IMR-90 (cell line): ENCODE results near the gene DCAF15. TPM values are rescaled to one million over a fixed set of nuclear protein-coding genes. Genes with fewer than 3 reads are reported as not detected.

Source experiments
- ATAC-seq: fragments of 200-7000 bp; cut with Tn5 transposase; 2 replicates; pipeline ENCODE4 v1.9.1; 2020; ENCODE audit warnings: low read depth, mild to moderate bottlenecking, moderate library complexity
- BruUV-seq: library from RNA; stranded (reverse); fragments of 400-500 nt; replicated peaks from 2 replicates; lab custom pipeline; 2021; lab: Mats Ljungman, UMichigan
- CTCF ChIA-PET: fragments of 300-600 bp; formaldehyde crosslinking; extraction: SDS; loops from one replicate; lab custom pipeline; 2021; ENCODE audit warnings: antibody characterized with exemption; lab: Yijun Ruan, JAX
- POLR2A ChIA-PET: fragments of 300-600 bp; sonication (Branson Sonifier 250); formaldehyde crosslinking; loops from one replicate; lab custom pipeline; 2022; ENCODE audit warnings: antibody characterized with exemption; ENCODE audit not compliant: unreplicated experiment; lab: Charles Lee
- DNase-seq: peaks from one replicate; pipeline ENCODE4 v3.0.0; 2013
- H2AFZ ChIP-seq: replicated peaks from 2 replicates; pipeline ENCODE3; 2013; ENCODE audit warnings: low read length, mild to moderate bottlenecking; ENCODE audit not compliant: poor library complexity
- H2AK5ac ChIP-seq: 2 replicates; pipeline ENCODE4 v1.6.1; 2013; ENCODE audit warnings: low read depth, low read length, inconsistent platforms
- H2AK9ac ChIP-seq: replicated peaks from 2 replicates; pipeline ENCODE3; 2013; ENCODE audit warnings: mild to moderate bottlenecking, low read depth, low read length, moderate library complexity; ENCODE audit not compliant: poor library complexity
- H2BK120ac ChIP-seq: 2 replicates; pipeline ENCODE4 v1.6.1; 2013; ENCODE audit warnings: low read depth, low read length, inconsistent platforms
- H2BK15ac ChIP-seq: 3 replicates; pipeline ENCODE4 v1.6.1; 2013; ENCODE audit warnings: low read depth, low read length, inconsistent platforms
- H2BK20ac ChIP-seq: 2 replicates; pipeline ENCODE4 v1.6.1; 2013; ENCODE audit warnings: low read depth, mild to moderate bottlenecking, inconsistent platforms, low read length, moderate library complexity
- H2BK5ac ChIP-seq: 2 replicates; pipeline ENCODE4 v1.6.1; 2013; ENCODE audit warnings: mild to moderate bottlenecking, low read depth, low read length, inconsistent platforms; ENCODE audit not compliant: poor library complexity, severe bottlenecking
- H3K14ac ChIP-seq: replicated peaks from 2 replicates; pipeline ENCODE4 v1.6.1; 2013; ENCODE audit warnings: low read depth, low read length, inconsistent platforms
- H3K18ac ChIP-seq: 2 replicates; pipeline ENCODE4 v1.6.1; 2013; ENCODE audit warnings: low read depth, low read length, control low read depth
- H3K23ac ChIP-seq: 2 replicates; pipeline ENCODE4 v1.6.1; 2013; ENCODE audit warnings: low read depth, low read length, inconsistent platforms
- H3K27ac ChIP-seq: 2 replicates; pipeline ENCODE4 v1.5.1; 2013; ENCODE audit warnings: mild to moderate bottlenecking, control low read depth, low read length; ENCODE audit not compliant: insufficient read depth
- H3K27me3 ChIP-seq: 2 replicates; pipeline ENCODE4 v1.6.1; 2013; ENCODE audit warnings: low read length; ENCODE audit not compliant: control insufficient read depth, insufficient read depth
- H3K36me3 ChIP-seq: 2 replicates; pipeline ENCODE4 v1.6.1; 2013; ENCODE audit warnings: low read length, mixed read lengths; ENCODE audit not compliant: control insufficient read depth, insufficient read depth
- H3K4ac ChIP-seq: 2 replicates; pipeline ENCODE4 v1.6.1; 2013; ENCODE audit warnings: low read depth, low read length, inconsistent platforms
- H3K4me1 ChIP-seq: 2 replicates; pipeline ENCODE4 v1.6.1; 2013; ENCODE audit warnings: low read length, mixed read lengths; ENCODE audit not compliant: control insufficient read depth, insufficient read depth
- H3K4me2 ChIP-seq: 2 replicates; pipeline ENCODE4 v1.6.1; 2013; ENCODE audit warnings: low read depth, mild to moderate bottlenecking, control low read depth, low read length, moderate library complexity
- H3K4me3 ChIP-seq: 2 replicates; pipeline ENCODE4 v1.5.1; 2013; ENCODE audit warnings: low read depth, mild to moderate bottlenecking, control low read depth, low read length, moderate library complexity; ENCODE audit not compliant: insufficient read depth
- H3K56ac ChIP-seq: 2 replicates; pipeline ENCODE4 v1.6.1; 2013; ENCODE audit warnings: low read length, inconsistent platforms; ENCODE audit not compliant: insufficient read depth; ENCODE audit errors: extremely low read depth
- H3K79me1 ChIP-seq, 2 experiments: 2 replicates each; pipeline ENCODE4 v1.6.1; 2013; ENCODE audit warnings: low read length in 2 of 2, inconsistent platforms in 1 of 2, low read depth in 1 of 2
- H3K9ac ChIP-seq: 2 replicates; pipeline ENCODE4 v1.6.1; 2013; ENCODE audit warnings: low read depth, low read length, control low read depth
- H3K9me1 ChIP-seq: 2 replicates; pipeline ENCODE4 v1.6.1; 2013; ENCODE audit warnings: low read length, inconsistent platforms; ENCODE audit not compliant: insufficient read depth
- H3K9me3 ChIP-seq: 2 replicates; pipeline ENCODE4 v1.6.1; 2013; ENCODE audit warnings: low read length; ENCODE audit not compliant: control insufficient read depth, insufficient read depth
- H4K20me1 ChIP-seq: 2 replicates; pipeline ENCODE4 v1.6.1; 2013; ENCODE audit warnings: low read length, inconsistent platforms; ENCODE audit not compliant: insufficient read depth
- H4K5ac ChIP-seq: 2 replicates; pipeline ENCODE4 v1.6.1; 2013; ENCODE audit warnings: mild to moderate bottlenecking, low read depth, low read length, control low read depth
- H4K8ac ChIP-seq, 2 experiments: 2 replicates each; pipeline ENCODE4 v1.6.1; 2013; ENCODE audit warnings: low read depth in 2 of 2, low read length in 2 of 2, control low read depth in 1 of 2, inconsistent platforms in 1 of 2
- H4K91ac ChIP-seq: 2 replicates; pipeline ENCODE4 v1.6.1; 2013; ENCODE audit warnings: low read depth, low read length, inconsistent platforms; ENCODE audit not compliant: insufficient read depth
- BHLHE40 ChIP-seq: fragments of 150-350 bp; IDR thresholded peaks from 2 replicates; pipeline ENCODE4 v1.6.1; 2016; ENCODE audit warnings: mild to moderate bottlenecking, low read depth, low read length
- CEBPB ChIP-seq: IDR thresholded peaks from 2 replicates; pipeline ENCODE4 v1.6.1; 2012; ENCODE audit warnings: low read depth, low read length, improper control_type of control experiment
- FOS ChIP-seq: fragments of 150-350 bp; IDR thresholded peaks from 2 replicates; pipeline ENCODE4 v1.6.1; 2016; ENCODE audit warnings: low read depth, low read length
- MAZ ChIP-seq: IDR thresholded peaks from 2 replicates; pipeline ENCODE4 v1.6.1; 2012; ENCODE audit warnings: low read depth, mild to moderate bottlenecking, low read length, improper control_type of control experiment, moderate library complexity, borderline replicate concordance
- MXI1 ChIP-seq: IDR thresholded peaks from 2 replicates; pipeline ENCODE4 v1.6.1; 2012; ENCODE audit warnings: low read depth, mild to moderate bottlenecking, low read length, moderate library complexity, borderline replicate concordance
- NFE2L2 ChIP-seq: fragments of 150-350 bp; IDR thresholded peaks from 2 replicates; pipeline ENCODE4 v1.6.1; 2016; ENCODE audit warnings: low read depth, mild to moderate bottlenecking, low read length
- POLR2A ChIP-seq: IDR thresholded peaks from 2 replicates; pipeline ENCODE4 v1.6.1; 2012; ENCODE audit warnings: mild to moderate bottlenecking, low read depth, low read length
- RCOR1 ChIP-seq: IDR thresholded peaks from 2 replicates; pipeline ENCODE4 v1.6.1; 2012; ENCODE audit warnings: mild to moderate bottlenecking, low read length, improper control_type of control experiment; ENCODE audit not compliant: insufficient replicate concordance
- RFX5 ChIP-seq: IDR thresholded peaks from 2 replicates; pipeline ENCODE4 v1.8.0; 2012; ENCODE audit warnings: low read depth, mild to moderate bottlenecking, low read length, moderate library complexity
- WGBS, 2 experiments: methylation state at CpG; one replicate each; pipeline versions ENCODE4 v1.1.5 to v1.1.7; 2013; ENCODE audit warnings: missing lambda C conversion rate in 2 of 2; ENCODE audit not compliant: insufficient read length in 1 of 2; ENCODE audit errors: extremely low coverage in 2 of 2; 5-methylcytosine and 5-hydroxymethylcytosine counted together
- dilution Hi-C: fragments of 300-500 bp; cut with HindIII; formaldehyde crosslinking; loops from one replicate; pipeline ENCODE4 v1.14.3; 2018; ENCODE audit warnings: low sequenced_read_pairs; ENCODE audit not compliant: unreplicated experiment
- in situ Hi-C: fragments of 300-500 bp; cut with MboI; formaldehyde crosslinking; loops from 3 replicates; pipeline ENCODE4 v1.14.3; 2019; ENCODE audit warnings: low sequenced_read_pairs, inconsistent platforms, mixed read lengths
- intact Hi-C: fragments of 100-400 bp; cut with micrococcal nuclease; formaldehyde crosslinking; loops from 2 replicates; pipeline ENCODE4 v1.10.0; 2022
- polyA plus RNA-seq, 3 experiments: library from polyadenylated mRNA; depleted of rRNA; stranded (reverse); fragments of >200 nt; gene quantifications; 2 replicates each; pipeline ENCODE4 v1.2.3, GENCODE V29; 2012; ENCODE audit warnings: low replicate concordance in 1 of 3
- total RNA-seq: library from RNA; depleted of rRNA; stranded (reverse); fragments of >200 nt; gene quantifications from 2 replicates; pipeline ENCODE4 v1.2.3, GENCODE V29; 2012

Gene DCAF15
- total and polyA plus RNA-seq, 2 of the 4 experiments (the other 2 are of a cell fraction) = 6.8 to 31.0 TPM

DNA sequence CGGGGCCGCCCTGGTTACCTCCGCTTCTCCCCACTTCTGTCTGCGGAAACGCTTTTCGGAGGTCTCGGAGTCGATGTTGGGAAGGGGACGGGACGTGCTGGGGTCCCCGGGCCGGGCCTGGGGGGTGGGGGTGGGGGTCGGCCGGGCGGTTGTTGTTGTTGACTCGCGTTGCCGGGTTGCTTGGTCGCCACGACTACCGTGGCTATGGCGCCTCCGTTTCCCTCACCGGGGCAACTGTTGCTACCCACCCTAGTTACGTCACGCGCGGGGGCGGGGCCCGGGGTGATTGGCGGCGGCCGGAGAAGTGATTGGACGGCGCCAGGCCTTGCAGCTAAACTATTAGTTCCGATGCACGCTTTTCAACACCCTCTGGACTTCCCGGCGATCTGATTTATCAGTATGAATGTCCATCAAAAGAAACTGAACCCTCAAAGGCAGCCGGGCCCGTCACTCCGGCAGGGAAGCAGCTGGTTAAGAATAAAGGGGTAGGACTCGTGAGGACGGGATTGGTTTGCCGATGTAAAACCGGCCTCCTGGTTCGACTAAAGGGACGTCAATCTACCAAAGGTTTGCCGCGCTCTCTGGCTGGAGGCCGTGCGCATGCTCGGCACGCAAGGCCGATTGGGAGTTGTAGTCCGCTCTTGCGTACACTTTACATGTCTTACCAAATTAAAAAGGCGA, 53.9 kb downstream of the DCAF15 start, which contains the start of gene RFX1 (continued):
- peak; percentile 92; the same call in 1 of the 2 replicates for TF ChIP-seq MAZ
- peak; percentile 97 for TF ChIP-seq FOS

- Histone ChIP-seq H4K91ac (peak overlapping the region; percentile 78), H2BK15ac (peak overlapping the region; percentile 61; the same call in 1 of the 3 replicates), H3K4me2 (peak overlapping the region; percentile 49), H4K8ac (peak overlapping the region; percentile 62 to 97), H3K18ac (peak overlapping the region; percentile 54; the same call in 1 of the 2 replicates), H3K14ac (peak overlapping the region; percentile 84), H3K4ac (peak overlapping the region; percentile 90), H2BK120ac (peak overlapping the region; percentile 75), H4K5ac (peak overlapping the region; percentile 51), H2AK9ac (peak overlapping the region; percentile 95), H3K4me1 (peaks cover 4% of the 10 kb centered on the region; the same call in 1 of the 2 replicates), H4K20me1 (peaks cover 9% of the 10 kb centered on the region), H3K79me1 (peaks cover 0 to 21% of the 10 kb centered on the region in 2 experiments; a peak in 3 of 4 replicates), H2AK5ac (peak overlapping the region; percentile 91), H2BK5ac (peak overlapping the region; percentile 81), H3K9me3 (no peaks in the 10 kb centered on the region), H3K9ac (peak overlapping the region; percentile 51), H3K9me1 (peaks cover 5% of the 10 kb centered on the region; the same call in 1 of the 2 replicates), H3K27ac (peak overlapping the region; percentile 74), H3K23ac (peak overlapping the region; percentile 83), H2BK20ac (peak overlapping the region; percentile 34; the same call in 1 of the 2 replicates), H3K4me3 (peak overlapping the region; percentile 54), H2AFZ (peak overlapping the region; percentile 98), H3K56ac (0 out of 2 replicates have a peak overlapping the region, but pooled peaks have one; percentile 54), H3K27me3 (no peaks in the 10 kb centered on the region), H3K36me3 (no peaks in the 10 kb centered on the region)
- ATAC-seq (peak; percentile 40), DNase-seq (no peak)
- dilution Hi-C loops = no loop called here
- TF ChIP-seq RCOR1 = peak; percentile 82
- TF ChIP-seq CEBPB = no peak
- peak; percentile 70 for TF ChIP-seq MAZ
- no peak for TF ChIP-seq NFE2L2
- TF ChIP-seq RFX5 = no peak
- TF ChIP-seq BHLHE40 = 0 out of 2 replicates have a peak, but pooled peaks have one; percentile 41
- TF ChIP-seq POLR2A = peak; percentile 73
- 0 out of 2 replicates have a peak, but pooled peaks have one; percentile 14 for TF ChIP-seq MXI1
- no TSS peak for BruUV-seq
- in situ Hi-C loops = no loop called here
- ChIA-PET POLR2A (interaction anchor here (0.7 kb wide), 1 partner anchor 12 kb away, joined by 4 read pairs; no protein-coding TSS in a partner anchor), CTCF (no interaction called here)
- WGBS, 2 experiments = 0% methylated on average over 4 of the region's 56 CpGs; no CpG with 5 or more reads in 1 of the 2 experiments
- intact Hi-C loops = no loop called here
These were observed 54.7 kb downstream of the DCAF15 start for GRCh38 chr19:14006766-14007562.
